Lower leg skin (tissue), 3 donors: ENCODE measurements around the gene PLPPR1.

Source experiments
- POLR2A ChIP-seq, 2 donors: fragments of 450-650 bp; IDR thresholded peaks; one replicate each; pipeline ENCODE4 v1.6.1; 2016 to 2017; ENCODE audit warnings: antibody characterized with exemption in 2 of 2, mild to moderate bottlenecking in 1 of 2, moderate library complexity in 1 of 2
- TF ChIP-seq, protein P1 (sequence below), 3 donors: fragments of 450-650 bp; IDR thresholded peaks; one replicate each; pipeline ENCODE4 v1.5.1; 2016; ENCODE audit warnings: antibody characterized with exemption in 3 of 3, mild to moderate bottlenecking in 3 of 3, moderate library complexity in 2 of 3

DNA sequence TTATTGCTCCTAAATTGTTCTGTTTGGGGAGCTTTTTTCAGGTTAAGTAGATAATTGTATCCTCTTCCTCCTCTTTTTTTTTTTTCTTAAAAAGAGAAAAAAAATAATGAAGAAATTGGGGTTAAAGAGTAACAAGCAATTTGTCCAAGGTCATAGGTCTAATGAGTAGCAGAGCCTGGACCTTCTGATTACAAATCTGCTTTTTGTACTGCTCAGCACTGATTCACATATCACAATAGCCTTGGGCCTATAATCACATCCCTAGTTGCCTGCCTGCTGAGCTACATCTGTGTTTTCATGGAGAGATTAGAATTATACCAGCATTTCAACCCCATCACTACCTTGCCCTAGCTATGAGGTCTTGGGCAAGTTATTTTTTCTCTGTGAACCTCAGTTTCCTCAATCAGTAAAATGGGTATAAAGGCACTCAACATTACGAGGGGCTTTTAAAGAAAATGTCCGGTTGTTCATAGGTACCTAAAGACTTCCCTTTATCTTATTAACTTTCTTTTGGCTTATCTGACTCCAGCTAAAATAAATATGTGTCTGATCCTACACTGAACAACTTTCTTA is 204.0 kb downstream of the PLPPR1 start:
- TF ChIP-seq, protein P1, sequence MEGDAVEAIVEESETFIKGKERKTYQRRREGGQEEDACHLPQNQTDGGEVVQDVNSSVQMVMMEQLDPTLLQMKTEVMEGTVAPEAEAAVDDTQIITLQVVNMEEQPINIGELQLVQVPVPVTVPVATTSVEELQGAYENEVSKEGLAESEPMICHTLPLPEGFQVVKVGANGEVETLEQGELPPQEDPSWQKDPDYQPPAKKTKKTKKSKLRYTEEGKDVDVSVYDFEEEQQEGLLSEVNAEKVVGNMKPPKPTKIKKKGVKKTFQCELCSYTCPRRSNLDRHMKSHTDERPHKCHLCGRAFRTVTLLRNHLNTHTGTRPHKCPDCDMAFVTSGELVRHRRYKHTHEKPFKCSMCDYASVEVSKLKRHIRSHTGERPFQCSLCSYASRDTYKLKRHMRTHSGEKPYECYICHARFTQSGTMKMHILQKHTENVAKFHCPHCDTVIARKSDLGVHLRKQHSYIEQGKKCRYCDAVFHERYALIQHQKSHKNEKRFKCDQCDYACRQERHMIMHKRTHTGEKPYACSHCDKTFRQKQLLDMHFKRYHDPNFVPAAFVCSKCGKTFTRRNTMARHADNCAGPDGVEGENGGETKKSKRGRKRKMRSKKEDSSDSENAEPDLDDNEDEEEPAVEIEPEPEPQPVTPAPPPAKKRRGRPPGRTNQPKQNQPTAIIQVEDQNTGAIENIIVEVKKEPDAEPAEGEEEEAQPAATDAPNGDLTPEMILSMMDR (IDR thresholded peaks at IDR 0.05) = no peak
- no peak for TF ChIP-seq POLR2A (IDR thresholded peaks at IDR 0.05)
